ENCODE results near the gene EIPR1.

Gene EIPR1

DNA sequence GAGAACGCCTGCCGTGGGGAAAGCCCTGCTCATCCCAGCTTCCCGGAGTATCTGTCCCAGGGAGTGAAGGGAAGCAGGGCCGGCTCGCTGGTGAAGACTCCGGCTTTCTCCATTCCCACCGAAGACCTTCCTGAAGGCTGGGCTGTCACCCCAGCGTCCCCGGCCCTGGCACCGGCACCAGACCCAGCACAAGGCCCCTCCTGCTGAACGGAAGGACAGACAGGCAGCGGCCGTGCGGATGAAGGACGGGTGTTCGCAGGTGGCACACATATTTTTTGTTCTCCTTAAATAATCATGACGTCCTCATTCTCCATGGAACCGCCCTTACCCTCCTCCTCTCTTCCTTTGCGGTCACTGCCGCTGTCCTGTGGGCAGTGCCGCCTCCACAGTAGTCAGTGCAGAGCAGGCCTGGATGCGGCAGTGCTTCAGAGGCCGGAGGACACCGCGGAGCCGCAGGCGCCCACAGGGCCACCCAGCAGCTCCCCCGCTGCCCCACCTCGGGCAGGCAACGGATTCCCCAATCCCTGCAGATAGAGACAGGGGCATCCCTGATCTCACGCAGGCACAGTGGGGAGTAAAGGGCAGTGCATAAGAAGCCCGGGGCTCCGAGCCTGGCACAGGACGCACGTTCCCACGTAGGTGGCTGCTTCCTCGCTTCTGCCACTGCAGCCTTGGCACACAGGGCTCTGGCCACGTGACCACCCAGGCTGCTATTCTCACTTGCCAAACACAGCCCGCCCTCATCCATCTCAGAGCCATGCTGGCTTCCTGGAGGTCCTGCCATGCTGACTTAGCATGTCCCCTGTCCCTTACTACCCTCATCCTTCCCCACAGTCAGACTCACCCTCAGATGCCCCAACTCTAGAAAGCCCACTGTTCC, 229.7 kb downstream of the EIPR1 start:
- TF ChIP-seq, protein P1, sequence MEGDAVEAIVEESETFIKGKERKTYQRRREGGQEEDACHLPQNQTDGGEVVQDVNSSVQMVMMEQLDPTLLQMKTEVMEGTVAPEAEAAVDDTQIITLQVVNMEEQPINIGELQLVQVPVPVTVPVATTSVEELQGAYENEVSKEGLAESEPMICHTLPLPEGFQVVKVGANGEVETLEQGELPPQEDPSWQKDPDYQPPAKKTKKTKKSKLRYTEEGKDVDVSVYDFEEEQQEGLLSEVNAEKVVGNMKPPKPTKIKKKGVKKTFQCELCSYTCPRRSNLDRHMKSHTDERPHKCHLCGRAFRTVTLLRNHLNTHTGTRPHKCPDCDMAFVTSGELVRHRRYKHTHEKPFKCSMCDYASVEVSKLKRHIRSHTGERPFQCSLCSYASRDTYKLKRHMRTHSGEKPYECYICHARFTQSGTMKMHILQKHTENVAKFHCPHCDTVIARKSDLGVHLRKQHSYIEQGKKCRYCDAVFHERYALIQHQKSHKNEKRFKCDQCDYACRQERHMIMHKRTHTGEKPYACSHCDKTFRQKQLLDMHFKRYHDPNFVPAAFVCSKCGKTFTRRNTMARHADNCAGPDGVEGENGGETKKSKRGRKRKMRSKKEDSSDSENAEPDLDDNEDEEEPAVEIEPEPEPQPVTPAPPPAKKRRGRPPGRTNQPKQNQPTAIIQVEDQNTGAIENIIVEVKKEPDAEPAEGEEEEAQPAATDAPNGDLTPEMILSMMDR (IDR thresholded peaks at IDR 0.05; ENCODE audit: extremely low read depth, missing control alignments): no peak
- no peak for DNase-seq (ENCODE audit: low spot score)

DNA sequence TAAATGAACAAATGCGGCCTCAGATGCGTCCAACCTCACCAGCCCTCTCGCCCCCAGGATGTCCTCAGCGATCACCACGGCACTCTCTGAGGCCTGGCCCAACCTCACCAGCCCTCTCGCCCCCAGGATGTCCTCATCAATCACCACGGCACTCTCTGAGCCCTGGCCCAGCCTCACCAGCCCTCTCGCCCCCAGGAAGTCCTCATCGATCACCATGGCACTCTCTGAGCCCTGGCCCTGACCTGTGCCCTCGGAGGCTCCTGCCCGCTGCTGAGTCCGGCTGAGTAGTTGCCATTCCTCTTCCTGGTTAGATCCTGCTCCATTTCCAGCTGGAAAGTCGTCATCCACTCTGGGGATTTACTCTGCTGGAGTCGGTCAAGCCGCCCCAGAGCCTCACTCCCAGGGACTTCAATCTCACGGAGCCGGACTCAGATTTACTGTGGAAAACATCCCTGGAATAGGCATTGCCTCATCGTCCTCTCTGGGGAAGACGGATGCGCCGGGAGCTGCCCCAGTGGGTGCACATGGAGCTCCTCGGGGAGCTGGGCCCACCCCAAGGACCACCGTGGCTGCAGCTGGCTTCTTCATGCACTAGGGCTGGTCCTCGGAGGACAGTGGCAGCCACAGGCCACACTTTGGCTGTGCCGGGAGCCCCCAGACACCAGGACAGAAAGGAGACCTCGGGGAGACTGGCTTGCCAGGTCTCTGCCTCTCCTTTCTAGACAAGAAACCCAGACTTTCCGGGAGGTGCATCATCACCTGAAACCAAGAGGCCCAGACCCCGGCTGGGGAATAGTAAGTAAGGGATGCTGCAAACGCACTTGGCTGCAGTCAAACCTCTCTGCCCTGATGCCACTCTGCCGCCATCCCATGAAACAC, 230.6 kb downstream of the EIPR1 start:
- TF ChIP-seq, protein P1 (IDR thresholded peaks at IDR 0.05; ENCODE audit: extremely low read depth, missing control alignments): no peak
- DNase-seq (ENCODE audit: low spot score): no peak

DNA sequence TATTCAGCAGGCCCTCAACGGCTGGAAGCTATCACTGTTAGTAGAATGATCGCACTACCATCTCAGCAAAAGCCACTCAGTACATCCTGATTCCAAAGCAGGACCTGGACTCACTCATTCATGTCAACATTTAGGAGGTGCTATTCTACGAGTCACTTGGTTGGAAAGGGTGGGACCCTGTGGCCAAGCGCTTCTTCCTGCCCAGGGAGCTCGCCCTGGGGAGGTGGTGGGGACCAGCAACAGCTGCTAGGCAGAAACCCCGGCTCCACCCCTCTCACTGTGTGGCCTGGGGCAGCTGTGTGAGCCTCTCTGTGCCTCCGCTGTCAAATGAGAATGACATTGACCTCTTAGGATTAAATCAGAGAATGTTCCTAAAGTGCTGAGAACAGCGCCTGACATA, 231.4 kb downstream of the EIPR1 start:
- TF ChIP-seq, protein P1 (IDR thresholded peaks at IDR 0.05; ENCODE audit: extremely low read depth, missing control alignments): no peak
- no peak for DNase-seq (ENCODE audit: low spot score)

DNA sequence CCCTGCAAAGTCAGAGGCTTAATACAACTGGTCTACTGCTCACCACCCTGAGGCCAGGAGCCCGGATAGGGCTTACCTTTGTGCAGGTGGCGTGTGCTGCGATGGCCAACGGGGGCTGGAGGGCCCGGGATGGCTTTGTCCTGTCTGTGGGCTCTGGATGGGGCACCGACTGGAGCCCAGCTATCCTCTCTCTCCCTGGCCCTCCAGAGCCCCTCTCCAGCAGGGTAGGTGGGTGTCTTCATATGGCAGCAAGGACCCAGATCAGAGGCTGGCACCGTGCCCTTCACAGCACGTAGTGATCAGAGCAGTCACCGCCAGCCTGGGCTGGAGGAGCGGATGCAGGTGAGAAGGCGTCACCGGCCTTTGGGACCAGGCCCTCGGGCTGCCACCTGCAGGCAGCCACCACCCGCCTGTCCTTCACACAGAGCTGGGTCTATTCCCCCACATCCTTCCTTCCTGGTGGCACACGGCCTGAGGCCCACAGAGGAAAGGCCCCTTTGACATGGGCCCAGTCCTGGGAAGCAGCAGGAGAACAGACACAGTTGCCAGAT, 232.1 kb downstream of the EIPR1 start:
- TF ChIP-seq, protein P1 (IDR thresholded peaks at IDR 0.05; ENCODE audit: extremely low read depth, missing control alignments): no peak
- DNase-seq (ENCODE audit: low spot score): no peak

DNA sequence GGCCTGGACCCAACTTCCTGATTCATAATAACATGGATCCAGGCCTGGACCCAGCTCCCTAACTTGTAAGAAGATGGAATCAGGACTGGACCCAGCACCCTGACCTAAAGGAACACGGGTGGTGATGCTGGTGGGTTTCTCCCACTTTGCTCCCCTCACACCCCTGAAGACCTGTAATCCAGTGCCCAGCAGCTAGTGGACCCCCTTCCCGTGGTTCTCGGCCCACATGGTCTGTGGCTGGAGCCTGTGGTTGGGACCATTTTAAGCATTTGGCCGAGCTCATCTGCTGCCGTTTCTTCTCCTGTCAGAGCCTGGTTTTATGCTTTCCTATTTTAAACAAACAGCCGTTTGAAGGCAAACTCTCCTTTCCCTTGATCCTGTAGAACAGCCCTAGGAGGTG, 232.8 kb downstream of the EIPR1 start:
- TF ChIP-seq, protein P1 (IDR thresholded peaks at IDR 0.05; ENCODE audit: extremely low read depth, missing control alignments): no peak
- no peak for DNase-seq (ENCODE audit: low spot score)

DNA sequence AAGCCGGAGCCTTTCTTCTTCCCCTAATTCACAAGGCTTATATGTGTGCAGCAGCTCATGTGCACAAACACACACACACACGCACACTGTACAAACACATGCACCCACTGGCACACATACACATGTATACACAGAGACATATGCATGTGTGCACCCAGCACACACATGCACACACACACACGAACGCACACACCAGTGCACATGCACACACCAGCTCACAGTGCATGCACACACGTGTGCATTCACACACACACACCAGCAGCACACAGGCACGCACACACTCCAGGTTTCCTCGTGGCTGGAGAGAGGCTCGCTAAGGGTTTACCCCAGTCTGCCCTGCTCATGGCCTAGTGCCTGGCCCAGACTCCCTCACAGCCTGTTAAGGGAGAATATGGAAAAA, 234.0 kb downstream of the EIPR1 start:
- TF ChIP-seq, protein P1 (IDR thresholded peaks at IDR 0.05; ENCODE audit: extremely low read depth, missing control alignments): no peak
- DNase-seq (ENCODE audit: low spot score): no peak

All from GM20000 (cell line).